ENCODE results near the gene ASIC2.

Gene ASIC2

GRCh38 chr17:33242375-33243124, 50.5 kb downstream of the ASIC2 start:
- DNase-seq = no peak

GRCh38 chr17:33241390-33241789, 51.7 kb downstream of the ASIC2 start:
- no peak for DNase-seq

DNA sequence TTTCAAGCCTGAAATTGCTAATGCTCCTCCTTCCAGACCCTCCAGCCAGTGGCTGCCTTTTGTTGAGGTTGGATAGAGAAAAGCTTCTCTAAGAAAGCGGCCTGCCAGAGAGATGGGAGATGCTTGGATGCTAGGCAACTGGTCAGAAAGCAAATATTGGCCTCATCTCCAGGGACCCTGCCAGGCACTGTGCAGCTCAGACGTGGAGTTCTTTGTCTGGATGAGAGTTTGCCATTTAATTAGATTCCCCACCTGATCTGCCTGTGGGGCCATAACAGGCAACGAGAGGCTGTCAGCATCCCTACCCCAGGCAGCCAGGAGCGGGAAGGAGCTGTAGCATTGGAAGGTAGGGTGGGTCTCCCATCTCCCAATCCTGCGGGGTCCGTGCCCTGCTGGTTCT, 52.7 kb downstream of the ASIC2 start:
- DNase-seq = no peak

DNA sequence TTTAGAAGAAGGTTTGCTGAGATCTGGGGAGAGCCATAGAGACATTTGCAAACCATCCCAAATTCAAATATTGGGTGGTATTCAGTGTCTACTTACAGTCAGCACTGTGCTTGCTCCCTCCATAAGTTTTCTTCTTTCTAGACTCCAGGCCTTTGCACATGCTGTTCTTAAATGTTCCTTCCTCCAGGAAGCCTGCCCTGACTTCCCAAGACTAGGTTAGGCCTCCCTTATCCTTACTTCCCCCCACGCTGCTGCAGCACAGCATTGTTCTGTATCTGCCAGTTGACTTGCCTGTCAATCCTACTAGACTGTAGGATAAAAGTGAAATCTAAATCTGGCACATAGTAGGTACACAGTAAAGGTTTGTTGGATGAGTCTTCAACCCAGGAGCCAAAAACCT, 53.4 kb downstream of the ASIC2 start:
- no peak for DNase-seq

- DNase-seq = peak; percentile 63
Observed at GRCh38 chr17:33234930-33235685, 58.0 kb downstream of the ASIC2 start.

GRCh38 chr17:33234233-33234632, 58.9 kb downstream of the ASIC2 start:
- DNase-seq = no peak

- no peak for DNase-seq
Observed at GRCh38 chr17:33233811-33234177, 59.3 kb downstream of the ASIC2 start.

- DNase-seq = no peak
Observed at GRCh38 chr17:33229499-33229898, 63.6 kb downstream of the ASIC2 start.

- DNase-seq = no peak
Observed at GRCh38 chr17:33229028-33229427, 64.1 kb downstream of the ASIC2 start.

DNA sequence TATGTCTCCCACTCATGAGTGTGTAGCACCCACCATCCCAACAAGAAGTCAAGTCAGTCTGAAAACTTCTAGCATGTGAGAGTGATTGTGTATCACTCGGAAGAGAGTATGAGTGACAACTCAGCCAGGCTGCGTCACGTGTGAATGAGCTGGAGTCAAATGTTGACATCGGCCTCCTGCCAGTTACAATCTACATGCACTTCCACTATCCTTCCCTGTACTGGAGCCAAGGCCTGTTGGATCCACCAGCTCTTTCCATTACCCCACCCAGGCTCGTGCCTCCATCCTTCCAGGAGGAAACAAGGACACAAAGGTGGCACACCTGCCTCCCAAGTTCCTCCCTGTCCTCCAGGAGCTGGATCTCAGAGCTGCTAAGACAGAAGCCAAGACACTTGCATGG, 64.5 kb downstream of the ASIC2 start:
- no peak for DNase-seq

- DNase-seq = no peak
Observed at GRCh38 chr17:33227911-33228310, 65.2 kb downstream of the ASIC2 start.

DNA sequence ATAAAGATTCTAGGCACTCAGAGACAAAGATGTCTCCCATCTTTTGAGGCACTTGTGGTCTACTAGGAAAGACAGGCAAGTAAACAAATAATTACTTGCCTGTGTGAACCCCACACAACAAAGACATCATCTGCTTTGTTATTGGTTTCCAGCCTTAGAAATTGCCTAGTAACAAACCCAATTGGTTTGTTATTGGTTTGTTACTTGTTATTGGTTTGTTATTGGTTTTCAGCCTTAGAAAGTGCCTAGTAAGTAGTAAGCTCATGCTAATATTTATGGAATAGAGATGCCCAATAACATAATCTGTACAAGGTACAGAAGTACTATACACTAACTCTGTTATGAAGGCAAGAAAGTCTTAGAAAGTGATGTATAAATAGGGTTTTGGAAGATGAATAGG, 67.1 kb downstream of the ASIC2 start:
- no peak for DNase-seq

DNA sequence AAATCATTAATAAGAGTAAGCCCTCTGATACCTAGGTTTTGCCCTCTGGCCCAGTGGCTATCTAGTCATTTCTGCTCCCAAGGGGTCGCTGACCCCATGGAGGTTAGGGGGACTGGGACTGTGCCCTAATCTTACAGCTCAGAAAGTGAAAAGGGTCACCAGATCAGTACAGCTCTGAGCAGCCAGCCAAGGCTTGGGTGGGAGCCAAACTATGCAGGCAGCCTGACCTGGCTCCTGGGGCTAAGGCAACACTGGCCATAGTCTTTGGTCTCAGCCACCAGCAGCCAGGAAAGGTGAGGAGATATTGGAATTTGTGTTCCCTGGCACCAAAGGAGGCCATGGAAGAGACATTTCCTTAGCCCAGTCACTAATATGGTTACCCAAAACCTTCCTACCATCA, 67.6 kb downstream of the ASIC2 start:
- DNase-seq = no peak

DNA sequence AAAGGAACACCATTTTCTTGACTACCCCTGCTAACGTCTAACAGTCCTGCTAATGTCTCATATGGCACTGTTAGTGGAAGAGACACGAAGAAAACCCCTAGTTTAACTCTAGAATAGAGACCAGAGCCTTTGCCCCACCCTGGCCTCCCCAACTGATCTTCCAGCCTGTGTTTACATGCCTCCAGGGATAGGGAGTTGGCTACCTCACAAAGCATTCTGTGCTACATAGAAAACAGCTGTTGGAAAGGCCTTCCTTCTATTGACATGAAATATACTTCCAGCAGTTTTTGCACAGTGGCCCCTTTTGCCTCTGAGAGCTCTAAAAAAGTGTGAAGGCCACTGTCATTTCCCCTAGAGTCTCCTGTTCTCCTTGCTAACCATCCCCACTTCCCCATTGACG, 73.1 kb downstream of the ASIC2 start:
- peak; percentile 36 for DNase-seq

DNA sequence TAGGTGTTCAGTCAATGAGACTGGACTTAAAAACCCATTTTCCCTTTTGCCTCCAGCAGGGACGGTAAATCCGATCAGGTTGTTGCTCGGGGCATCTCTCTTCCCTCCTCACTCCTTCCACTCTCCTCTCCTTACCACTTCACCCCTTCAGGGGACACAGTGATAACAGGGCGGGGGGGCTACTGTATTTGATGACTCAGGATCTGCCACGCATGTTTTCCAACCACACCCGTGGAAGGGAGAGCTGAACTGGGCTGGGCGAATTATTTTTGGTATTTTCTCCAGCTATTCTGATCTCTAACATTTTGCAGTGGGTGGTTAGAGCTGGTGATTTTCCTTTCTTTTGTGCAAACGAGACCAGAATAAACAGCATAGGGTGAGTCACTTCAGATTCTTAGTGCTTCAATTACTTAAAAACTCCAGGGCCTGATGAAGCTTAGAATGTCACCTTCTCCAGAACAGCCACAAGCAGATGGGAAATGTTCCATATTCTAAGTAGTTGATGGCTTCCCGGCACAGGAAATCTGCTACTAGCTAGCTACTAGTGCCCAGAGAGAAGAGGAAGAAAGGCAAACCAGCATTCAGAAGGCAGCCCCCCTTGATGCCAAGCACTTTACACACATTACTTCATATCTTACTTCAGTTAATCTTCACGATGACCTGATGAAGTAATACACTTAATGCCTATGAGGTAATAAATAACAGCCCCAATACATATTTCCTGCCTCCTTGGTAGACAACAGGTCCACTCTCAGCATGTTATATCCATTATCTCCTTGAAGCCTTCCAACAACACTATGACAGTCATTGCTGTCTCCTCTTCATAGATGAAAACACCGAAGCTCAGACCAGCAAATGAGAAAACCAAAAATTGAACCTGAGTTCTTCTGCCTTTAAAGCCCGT, 74.1 kb downstream of the ASIC2 start:
- DNase-seq = no peak

DNA sequence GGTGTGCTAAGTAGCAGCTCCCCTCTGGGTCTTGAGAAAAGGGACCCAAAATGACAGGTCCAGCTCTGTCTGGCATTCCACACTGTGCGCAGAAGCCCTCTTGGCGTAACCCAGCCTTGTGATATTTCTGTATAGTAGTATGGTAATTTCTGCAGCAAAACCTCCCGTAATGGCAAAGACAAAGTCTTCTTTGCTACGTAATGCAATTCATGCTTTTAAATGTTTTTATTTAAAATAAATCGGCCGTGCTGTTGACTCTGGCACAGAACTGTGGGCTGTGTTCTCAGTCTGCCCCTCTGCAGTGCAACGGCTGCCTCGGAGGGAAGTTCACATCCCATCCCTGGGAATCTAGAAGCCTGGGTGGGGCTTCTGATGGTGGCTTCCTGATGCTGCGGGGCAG, 75.2 kb downstream of the ASIC2 start:
- DNase-seq = no peak

GRCh38 chr17:33214996-33215395, 78.1 kb downstream of the ASIC2 start:
- no peak for DNase-seq

GRCh38 chr17:33210285-33210684, 82.8 kb downstream of the ASIC2 start:
- DNase-seq = no peak

- DNase-seq = no peak
Observed at GRCh38 chr17:33209671-33210070, 83.4 kb downstream of the ASIC2 start.

DNA sequence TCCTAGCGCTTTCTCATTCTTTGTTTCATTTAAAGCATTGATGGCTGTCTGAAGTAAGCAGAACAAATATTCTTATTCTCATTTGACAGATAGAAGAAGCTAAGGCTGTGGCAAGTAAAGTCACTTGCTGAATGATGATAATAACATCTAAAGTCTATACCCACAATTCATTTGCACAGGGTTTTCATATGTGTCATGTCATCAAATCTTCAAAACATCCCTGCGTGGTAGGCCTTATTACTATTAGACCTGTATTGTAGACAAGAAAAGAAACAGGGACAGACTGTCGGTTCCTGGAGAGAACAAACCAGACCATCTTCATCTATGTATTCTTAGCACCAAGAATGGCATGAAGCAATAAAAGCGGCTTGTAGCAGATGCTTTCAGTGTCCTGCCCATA, 85.9 kb downstream of the ASIC2 start:
- DNase-seq = no peak

DNA sequence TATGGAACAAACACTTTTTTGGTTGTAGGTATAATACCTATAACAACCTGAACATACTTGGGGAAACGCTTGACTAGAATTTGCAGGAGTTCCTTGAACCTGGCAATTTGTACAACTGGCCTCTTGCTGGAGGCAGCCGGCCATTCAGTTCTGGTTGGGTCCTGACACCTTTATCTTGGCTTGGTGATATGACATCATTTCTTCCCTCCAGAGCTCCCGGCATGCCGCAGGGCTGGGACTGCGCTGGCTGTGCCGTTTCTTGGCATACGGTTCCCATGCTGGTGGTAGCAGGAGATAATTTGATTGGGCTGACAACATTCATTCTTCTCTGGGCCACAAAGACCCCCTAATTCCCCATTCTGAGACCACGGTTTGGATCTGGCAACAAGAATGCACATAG, 87.5 kb downstream of the ASIC2 start:
- DNase-seq = no peak

DNA sequence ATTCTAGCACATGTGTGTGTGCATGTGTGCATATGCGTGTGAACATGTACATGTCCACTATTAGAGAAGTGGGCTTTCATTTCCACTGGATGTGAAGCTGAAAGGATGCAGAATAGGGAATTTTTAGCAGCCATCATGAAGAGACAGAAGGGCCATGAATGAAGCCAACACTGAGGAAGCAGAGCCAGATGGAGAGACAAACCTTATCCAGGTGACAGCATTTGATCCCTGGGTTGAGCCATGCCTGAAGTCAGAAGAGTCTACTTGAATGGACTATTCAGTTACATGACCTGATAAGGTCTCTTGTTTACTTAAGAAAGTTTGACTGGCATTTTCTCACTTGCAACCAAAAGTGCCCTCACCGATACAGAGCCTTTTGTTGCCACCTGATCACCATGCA, 88.4 kb downstream of the ASIC2 start:
- no peak for DNase-seq

- DNase-seq = no peak
Observed at GRCh38 chr17:33204156-33204555, 88.9 kb downstream of the ASIC2 start.

Measured in right hindlimb (tissue), 1 donor.